22Rv1 (cell line): Measurements from ENCODE around the gene GMCL2.
"Not testable (repeated sequence)": the region's sequence is repeated elsewhere in the genome, so short reads cannot be mapped to it uniquely, and the experiment has no call there.

ENCODE experiments used
- H3K27ac ChIP-seq: fragments of 450-650 bp; 2 replicates; pipeline ENCODE4 v1.5.1; 2017
- ZFX ChIP-seq: fragments of 450-650 bp; IDR thresholded peaks from 2 replicates; pipeline ENCODE4 v1.6.1; 2017; ENCODE audit warnings: antibody characterized with exemption, borderline replicate concordance
- TF ChIP-seq, protein P1 (sequence below): fragments of 450-650 bp; IDR thresholded peaks from 2 replicates; pipeline ENCODE4 v1.5.1; 2017; ENCODE audit warnings: mild to moderate bottlenecking

The GMCL2 gene

GRCh38 chr5:178232124-178232919, 45.2 kb upstream of the GMCL2 start, which contains the start of gene PHYKPL:
Gene PHYKPL, minus strand, starts transcription at chr5:178232802. Its CDS starts 252 bp downstream, at chr5:178232550.
- TF ChIP-seq, protein P1, sequence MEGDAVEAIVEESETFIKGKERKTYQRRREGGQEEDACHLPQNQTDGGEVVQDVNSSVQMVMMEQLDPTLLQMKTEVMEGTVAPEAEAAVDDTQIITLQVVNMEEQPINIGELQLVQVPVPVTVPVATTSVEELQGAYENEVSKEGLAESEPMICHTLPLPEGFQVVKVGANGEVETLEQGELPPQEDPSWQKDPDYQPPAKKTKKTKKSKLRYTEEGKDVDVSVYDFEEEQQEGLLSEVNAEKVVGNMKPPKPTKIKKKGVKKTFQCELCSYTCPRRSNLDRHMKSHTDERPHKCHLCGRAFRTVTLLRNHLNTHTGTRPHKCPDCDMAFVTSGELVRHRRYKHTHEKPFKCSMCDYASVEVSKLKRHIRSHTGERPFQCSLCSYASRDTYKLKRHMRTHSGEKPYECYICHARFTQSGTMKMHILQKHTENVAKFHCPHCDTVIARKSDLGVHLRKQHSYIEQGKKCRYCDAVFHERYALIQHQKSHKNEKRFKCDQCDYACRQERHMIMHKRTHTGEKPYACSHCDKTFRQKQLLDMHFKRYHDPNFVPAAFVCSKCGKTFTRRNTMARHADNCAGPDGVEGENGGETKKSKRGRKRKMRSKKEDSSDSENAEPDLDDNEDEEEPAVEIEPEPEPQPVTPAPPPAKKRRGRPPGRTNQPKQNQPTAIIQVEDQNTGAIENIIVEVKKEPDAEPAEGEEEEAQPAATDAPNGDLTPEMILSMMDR = peak; percentile 29; the same call in 1 of the 2 replicates
- TF ChIP-seq ZFX = no peak
- peak within 1 kb of the TSS; percentile 88 for H3K27ac ChIP-seq

GRCh38 chr5:178231539-178232123, 44.5 kb upstream of the GMCL2 start:
- H3K27ac ChIP-seq = peak overlapping the region; percentile 88
- TF ChIP-seq, protein P1 = no peak
- no peak for TF ChIP-seq ZFX

DNA sequence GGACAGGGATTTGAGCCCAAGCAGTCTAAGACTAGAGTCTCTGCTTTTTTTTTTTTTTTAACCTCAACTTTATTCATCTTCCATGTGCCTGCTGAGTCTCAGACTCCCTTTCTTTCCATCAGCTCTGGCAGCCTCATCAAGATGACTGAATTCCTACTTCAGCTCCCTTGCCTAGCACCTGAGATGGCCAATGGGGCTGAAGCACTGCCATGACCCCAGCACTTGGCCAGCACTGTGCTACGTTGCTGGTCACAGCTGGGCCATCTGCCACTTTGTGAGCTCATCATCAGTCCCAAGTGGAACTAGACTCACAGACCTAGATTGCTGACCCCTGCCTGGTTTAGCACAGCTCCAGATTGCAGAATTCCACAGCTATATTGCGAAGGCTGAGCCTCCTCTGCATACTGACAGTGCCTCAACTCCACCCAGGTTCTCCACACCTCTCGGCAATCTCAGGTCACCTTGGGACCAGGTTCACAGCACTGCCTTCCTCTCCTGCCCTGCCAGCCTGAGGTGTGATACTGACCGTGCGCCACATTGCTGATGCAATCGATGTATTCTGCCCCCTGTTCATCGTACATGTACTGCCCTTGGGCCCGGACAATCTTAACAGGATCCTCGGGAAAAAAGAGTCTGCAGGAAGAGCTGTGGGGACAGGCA, 43.8 kb upstream of the GMCL2 start:
- H3K27ac ChIP-seq = peak overlapping the region; percentile 88
- TF ChIP-seq ZFX = no peak
- TF ChIP-seq, protein P1 = no peak

GRCh38 chr5:178229861-178230260, 42.7 kb upstream of the GMCL2 start:
- no peak overlapping the region for H3K27ac ChIP-seq
- TF ChIP-seq, protein P1 = no peak
- no peak for TF ChIP-seq ZFX

DNA sequence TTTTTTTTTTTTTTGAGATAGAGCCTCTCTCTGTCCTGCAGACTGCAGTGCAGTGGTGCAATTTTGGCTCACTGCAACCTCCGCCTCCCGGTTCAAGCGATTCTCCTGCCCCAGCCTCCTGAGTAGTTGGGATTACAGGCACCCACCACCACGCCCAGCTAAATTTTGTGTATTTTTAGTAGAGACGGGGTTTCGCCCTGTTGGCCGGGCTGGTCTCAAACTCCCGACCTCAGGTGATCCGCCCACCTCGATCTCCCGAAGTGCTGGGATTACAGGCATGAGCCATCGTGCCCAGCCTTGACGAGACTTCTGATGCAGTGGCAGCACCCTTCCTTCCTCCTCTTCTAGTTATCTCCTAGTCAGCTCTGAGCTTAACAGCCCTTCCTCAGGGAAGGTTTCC, 41.9 kb upstream of the GMCL2 start:
- not testable (repeated sequence) for H3K27ac ChIP-seq

DNA sequence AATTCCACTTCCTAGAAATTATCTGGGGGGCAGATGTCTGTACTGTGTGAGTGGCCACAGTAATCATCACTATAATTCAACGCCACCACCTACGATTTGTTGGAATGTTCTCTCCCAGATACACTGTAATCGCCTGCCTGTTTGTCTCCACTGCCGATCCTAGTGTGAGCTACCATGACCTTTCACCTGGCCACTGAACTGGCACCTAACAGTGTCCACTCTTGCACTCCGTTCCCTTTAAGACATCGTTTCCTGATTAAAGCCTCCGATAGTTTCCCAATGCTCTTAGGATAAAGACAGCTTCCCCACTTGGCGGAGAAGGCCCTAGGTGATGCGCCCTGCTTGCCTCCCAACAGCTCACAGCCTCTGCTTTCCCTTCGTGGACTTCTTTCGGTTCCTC, 41.4 kb upstream of the GMCL2 start:
- TF ChIP-seq ZFX = no peak
- TF ChIP-seq, protein P1 = no peak
- no peak overlapping the region for H3K27ac ChIP-seq

- TF ChIP-seq, protein P1 = no peak
- TF ChIP-seq ZFX = no peak
- no peak overlapping the region for H3K27ac ChIP-seq
These were observed 40.8 kb upstream of the GMCL2 start for GRCh38 chr5:178227929-178228328.
